HG03108 (cell line): Measurements from ENCODE around the gene MIEF1.

ENCODE experiments used
- ATAC-seq: cut with Tn5 transposase; IDR thresholded peaks from one replicate; pipeline ENCODE4 v1.9.1; 2021; ENCODE audit warnings: moderate library complexity; ENCODE audit not compliant: unreplicated experiment

MIEF1 gene

GRCh38 chr22:39502109-39502788 lies at the start of gene MIEF1:
Gene MIEF1, plus strand, starts transcription at chr22:39502290. Its CDS starts 9,005 bp downstream, at chr22:39511295.
- ATAC-seq: peak; percentile 85

GRCh38 chr22:39452740-39453040 lies 49.4 kb upstream of the MIEF1 start:
- no peak for ATAC-seq

GRCh38 chr22:39453765-39454378 lies 48.2 kb upstream of the MIEF1 start:
- ATAC-seq: no peak

- ATAC-seq: no peak
These were observed 47.7 kb upstream of the MIEF1 start for GRCh38 chr22:39454385-39454871.

GRCh38 chr22:39456522-39457197 lies 45.4 kb upstream of the MIEF1 start, which contains the start of gene MGAT3:
Gene MGAT3, plus strand, starts transcription at chr22:39457012. Its CDS starts 30,336 bp downstream, at chr22:39487348.
- ATAC-seq: no peak

- ATAC-seq: no peak
These were observed 44.9 kb upstream of the MIEF1 start for GRCh38 chr22:39457198-39457555.

- no peak for ATAC-seq
These were observed 44.3 kb upstream of the MIEF1 start for GRCh38 chr22:39457556-39458443.

- no peak for ATAC-seq
These were observed 43.5 kb upstream of the MIEF1 start for GRCh38 chr22:39458444-39459083.

- ATAC-seq: no peak
These were observed 42.4 kb upstream of the MIEF1 start for GRCh38 chr22:39459681-39460080.

GRCh38 chr22:39462443-39463221 lies 39.5 kb upstream of the MIEF1 start:
- ATAC-seq: no peak

GRCh38 chr22:39463277-39463676 lies 38.8 kb upstream of the MIEF1 start:
- no peak for ATAC-seq

GRCh38 chr22:39463931-39464390 lies 38.1 kb upstream of the MIEF1 start:
- ATAC-seq: no peak

GRCh38 chr22:39466228-39467006 lies 35.7 kb upstream of the MIEF1 start:
- ATAC-seq: no peak

GRCh38 chr22:39467390-39467895 lies 34.6 kb upstream of the MIEF1 start:
- ATAC-seq: no peak

GRCh38 chr22:39468487-39469325 lies 33.4 kb upstream of the MIEF1 start:
- no peak for ATAC-seq

GRCh38 chr22:39469326-39469680 lies 32.8 kb upstream of the MIEF1 start:
- ATAC-seq: no peak

- ATAC-seq: no peak
These were observed 32.2 kb upstream of the MIEF1 start for GRCh38 chr22:39469681-39470450.
